Upper lobe of left lung (tissue), 4 donors: ENCODE data around the gene SATB1.

ENCODE experiments used
- CTCF ChIP-seq, 6 experiments: fragments of 450-650 bp in 4 of 6; fragments of 200-600 bp in 2 of 6; sonication (generic) in 2 of 6; IDR thresholded peaks; one replicate each; pipeline ENCODE4 v1.5.1; 2016 to 2019; ENCODE audit warnings: antibody characterized with exemption in 6 of 6
- EP300 ChIP-seq, 4 donors: sonication (generic); formaldehyde crosslinking; IDR thresholded peaks; one replicate each; pipeline ENCODE4 v1.5.1; 2017; ENCODE audit warnings: antibody characterized with exemption in 4 of 4, control low read depth in 2 of 4
- POLR2A ChIP-seq, 4 donors: fragments of 450-650 bp; IDR thresholded peaks; one replicate each; pipeline ENCODE4 v1.5.1; 2016 to 2017; ENCODE audit warnings: antibody characterized with exemption in 4 of 4, mild to moderate bottlenecking in 2 of 4
- POLR2AphosphoS5 ChIP-seq, 2 donors: sonication (generic); formaldehyde crosslinking; IDR thresholded peaks; one replicate each; pipeline ENCODE4 v1.5.1; 2017; ENCODE audit warnings: antibody characterized with exemption in 2 of 2

DNA sequence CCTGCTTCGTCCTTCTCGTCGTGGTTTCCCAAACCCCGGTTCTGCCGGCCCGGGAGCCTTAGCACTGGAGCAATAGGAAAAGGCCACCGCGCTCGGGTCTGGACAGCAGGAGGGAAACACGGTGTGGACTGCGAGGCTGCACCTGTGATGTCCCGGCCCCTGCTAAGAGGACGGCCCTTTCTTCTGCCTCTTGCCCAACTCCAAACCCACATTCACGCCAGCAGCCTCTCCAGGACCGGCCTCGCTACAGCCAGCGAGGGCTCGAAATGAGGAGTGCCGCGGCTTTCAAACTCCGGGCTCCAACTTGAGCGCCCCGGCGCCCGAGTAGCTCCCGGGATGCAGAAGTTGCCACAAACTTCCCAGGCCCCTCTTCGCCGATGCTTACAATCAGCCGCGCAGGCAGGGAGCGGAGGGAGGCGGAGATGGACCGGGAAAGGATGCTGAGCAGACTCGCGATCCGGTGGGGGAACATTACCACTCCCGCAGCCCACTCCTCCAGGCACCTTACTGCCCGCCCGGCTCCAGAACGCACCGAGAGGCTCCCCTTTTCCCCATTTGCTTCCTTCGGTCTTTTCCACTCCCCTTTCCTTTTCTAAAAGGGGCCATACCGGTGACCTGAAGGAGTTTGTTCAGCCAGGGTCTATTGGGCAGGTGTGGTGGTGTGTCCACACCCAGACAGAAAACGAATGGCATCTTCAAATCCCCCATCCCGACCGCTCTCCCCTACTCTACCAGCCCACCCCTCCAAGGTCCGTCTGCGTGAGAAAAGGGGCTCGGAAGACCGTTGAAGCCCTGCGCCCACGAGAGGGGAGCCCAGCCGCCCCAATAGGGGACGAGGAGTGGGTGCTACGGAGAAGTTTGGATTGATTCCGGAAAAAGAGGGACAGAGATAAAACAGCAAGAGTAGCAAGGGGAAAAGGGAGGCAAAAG lies 18.8 kb upstream of the SATB1 start:
- no peak for TF ChIP-seq POLR2AphosphoS5 (IDR thresholded peaks at IDR 0.05)
- TF ChIP-seq CTCF (IDR thresholded peaks at IDR 0.05) = no peak
- TF ChIP-seq POLR2A (IDR thresholded peaks at IDR 0.05) = no peak
- no peak for TF ChIP-seq EP300 (IDR thresholded peaks at IDR 0.05)
